Measurements from ENCODE around the gene BCL2L13. TPM values are rescaled to one million over a fixed set of nuclear protein-coding genes. Genes with fewer than 3 reads are reported as not detected.
"Not testable (repeated sequence)": the region's sequence is repeated elsewhere in the genome, so short reads cannot be mapped to it uniquely, and the experiment has no call there.

The BCL2L13 gene
- total and polyA plus RNA-seq, 10 donors = 13.4 to 53.5 (median 35.9) TPM

DNA sequence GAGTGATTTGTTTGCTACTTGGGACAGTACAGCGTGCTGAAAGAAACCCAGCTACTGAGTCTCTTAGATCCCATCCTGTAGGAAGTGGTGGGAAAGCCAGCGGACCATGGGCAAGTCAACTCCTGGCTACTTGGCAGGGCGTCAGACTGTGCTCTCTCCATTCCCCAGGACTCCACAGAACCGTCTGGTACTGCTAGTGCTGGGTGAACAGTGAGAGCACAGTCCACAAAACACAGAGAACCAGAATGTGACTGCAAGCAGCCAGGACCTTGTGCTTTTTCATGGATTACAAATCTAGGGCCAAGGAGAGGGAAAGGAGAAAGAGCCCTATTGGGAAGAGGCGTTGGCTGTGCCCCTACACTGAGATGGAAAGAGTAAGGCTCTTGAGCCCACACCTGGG, 125.5 kb downstream of the BCL2L13 start:
- Histone ChIP-seq H3K36me3 (peaks cover 0 to 5% (median 0%) of the 10 kb centered on the region in 6 donors), H3K27me3 (replicated peaks in 1 of 7) (no peaks in the 10 kb centered on the region), H3K4me1 (peaks cover 0 to 96% (median 33%) of the 10 kb centered on the region in 6 donors), H3K9me3 (no peaks in the 10 kb centered on the region), H3K4me3 (no peak overlapping the region), H3K27ac (no peak overlapping the region)
- WGBS, 5 donors = 69 to 86% (median 84%) methylated on average over 5 of the region's 5 CpGs
- TF ChIP-seq, protein P1, sequence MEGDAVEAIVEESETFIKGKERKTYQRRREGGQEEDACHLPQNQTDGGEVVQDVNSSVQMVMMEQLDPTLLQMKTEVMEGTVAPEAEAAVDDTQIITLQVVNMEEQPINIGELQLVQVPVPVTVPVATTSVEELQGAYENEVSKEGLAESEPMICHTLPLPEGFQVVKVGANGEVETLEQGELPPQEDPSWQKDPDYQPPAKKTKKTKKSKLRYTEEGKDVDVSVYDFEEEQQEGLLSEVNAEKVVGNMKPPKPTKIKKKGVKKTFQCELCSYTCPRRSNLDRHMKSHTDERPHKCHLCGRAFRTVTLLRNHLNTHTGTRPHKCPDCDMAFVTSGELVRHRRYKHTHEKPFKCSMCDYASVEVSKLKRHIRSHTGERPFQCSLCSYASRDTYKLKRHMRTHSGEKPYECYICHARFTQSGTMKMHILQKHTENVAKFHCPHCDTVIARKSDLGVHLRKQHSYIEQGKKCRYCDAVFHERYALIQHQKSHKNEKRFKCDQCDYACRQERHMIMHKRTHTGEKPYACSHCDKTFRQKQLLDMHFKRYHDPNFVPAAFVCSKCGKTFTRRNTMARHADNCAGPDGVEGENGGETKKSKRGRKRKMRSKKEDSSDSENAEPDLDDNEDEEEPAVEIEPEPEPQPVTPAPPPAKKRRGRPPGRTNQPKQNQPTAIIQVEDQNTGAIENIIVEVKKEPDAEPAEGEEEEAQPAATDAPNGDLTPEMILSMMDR (IDR thresholded peaks at IDR 0.05 in 8 of 11, conservative IDR thresholded peaks at IDR 0.05 in 3 of 11) = no peak
- TF ChIP-seq POLR2AphosphoS5 (IDR thresholded peaks at IDR 0.05) (no peak), POLR2A (IDR thresholded peaks at IDR 0.05) (no peak)
- intact Hi-C loops (cut with DNase I; ENCODE audit: low total_unique reads) = no loop called here
- DNase-seq = no peak

DNA sequence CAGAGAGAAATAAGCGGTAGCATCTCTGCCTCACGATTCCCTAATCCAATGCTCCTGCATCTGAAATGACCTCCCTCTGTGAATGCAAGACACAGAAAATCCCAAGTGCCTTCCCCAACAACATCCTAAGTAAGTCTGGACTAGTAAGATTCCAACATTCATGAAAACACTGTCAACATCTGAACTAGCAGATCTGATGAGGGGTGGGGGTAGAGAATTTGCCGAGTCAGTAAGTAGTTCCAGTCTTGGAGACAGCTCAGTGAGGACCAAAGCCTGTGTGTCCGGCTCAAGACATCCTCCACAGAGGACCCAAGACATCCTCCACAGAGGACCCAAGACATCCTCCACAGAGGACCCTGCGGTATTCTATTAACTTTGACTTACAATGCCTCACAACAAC, 126.3 kb downstream of the BCL2L13 start:
- H3K36me3 ChIP-seq; intact Hi-C loops (cut with DNase I; ENCODE audit: low total_unique reads); DNase-seq; H3K4me3 ChIP-seq; H3K9me3 ChIP-seq; H3K27me3 ChIP-seq (replicated peaks in 1 of 7); H3K27ac ChIP-seq: not testable (repeated sequence)
- peaks cover 0 to 96% (median 38%) of the 10 kb centered on the region in 6 donors for H3K4me1 ChIP-seq
- 87 to 93% (median 90%) methylated on average over 5 of the region's 5 CpGs for WGBS, 5 donors

DNA sequence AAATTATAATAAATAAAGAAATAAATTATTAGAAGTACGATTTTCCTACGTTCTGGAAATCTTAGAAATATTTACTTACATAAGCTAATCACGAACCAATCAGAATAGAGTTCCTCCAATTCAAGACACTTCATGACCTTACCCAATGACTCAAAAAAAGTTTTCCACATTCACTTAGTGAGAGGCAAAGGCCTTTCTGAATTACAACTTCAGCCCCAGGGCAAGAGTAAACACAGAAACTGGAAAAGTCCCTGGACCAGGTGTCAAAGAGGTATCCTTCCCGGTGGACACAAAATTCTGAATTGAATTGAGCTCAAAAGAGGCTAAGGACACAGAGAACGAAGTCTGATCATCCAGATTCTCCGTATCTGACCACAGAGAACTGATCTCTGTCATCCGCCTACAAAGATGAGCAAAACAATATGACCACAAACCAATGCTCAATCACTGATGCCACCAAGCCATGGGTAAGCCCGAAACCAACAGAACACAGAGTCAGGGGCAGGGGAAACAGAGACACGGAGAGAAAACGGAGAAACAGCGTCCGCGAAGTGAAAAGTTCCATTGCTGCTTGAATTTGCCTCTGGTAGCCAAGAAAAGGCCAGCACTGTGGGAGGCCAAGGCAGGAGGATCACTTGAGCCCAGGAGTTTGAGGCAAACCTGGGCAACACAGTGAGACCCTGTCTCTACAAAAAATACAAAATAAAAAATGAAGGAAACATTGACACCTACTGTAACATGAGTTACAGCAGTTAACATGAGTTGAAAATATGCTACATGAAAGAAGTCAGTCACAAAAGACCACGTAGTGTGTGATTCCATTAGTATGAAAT, 128.9 kb downstream of the BCL2L13 start:
- 70 to 79% (median 71%) methylated on average over 14 of the region's 14 CpGs for WGBS, 5 donors

DNA sequence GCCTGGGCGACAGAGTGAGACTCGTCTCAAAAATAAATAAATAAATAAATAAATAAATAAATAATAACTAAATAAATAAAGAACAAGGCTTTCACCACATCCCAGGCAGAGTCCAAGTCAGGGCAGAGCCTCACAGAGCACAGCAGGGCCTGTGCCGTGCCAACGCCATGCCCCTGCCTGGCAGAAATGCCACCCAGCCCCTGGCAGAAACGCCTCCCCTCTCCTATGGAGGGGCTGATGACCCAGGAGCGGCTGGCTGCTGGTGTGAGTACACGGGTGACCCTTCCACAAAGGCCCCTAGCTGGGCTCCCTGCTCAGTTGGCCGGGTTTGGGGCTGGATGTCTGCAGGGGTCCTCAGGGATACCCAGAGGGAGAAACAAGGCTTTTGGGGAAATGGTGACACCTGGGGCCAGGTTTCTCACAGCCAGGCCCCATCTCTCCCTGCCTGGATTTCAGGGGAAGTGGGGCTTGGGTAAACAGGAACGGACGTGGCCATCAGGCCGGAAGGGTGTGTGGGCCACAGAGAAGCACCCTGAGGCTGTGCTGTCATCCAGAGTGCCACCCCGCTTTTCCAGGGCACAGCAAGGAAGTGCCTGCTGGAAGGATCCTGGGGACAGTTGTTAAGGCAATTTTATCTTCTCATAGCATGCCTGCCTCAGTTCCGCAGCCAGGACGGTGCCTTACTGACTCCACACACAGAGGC, 130.6 kb downstream of the BCL2L13 start:
- Histone ChIP-seq H3K27ac (peak overlapping the region in 7 of 8 donors; percentile 35 to 98 (median 93)), H3K27me3 (replicated peaks in 1 of 7) (no peaks in the 10 kb centered on the region), H3K9me3 (no peaks in the 10 kb centered on the region), H3K36me3 (peaks cover 0 to 5% (median 0%) of the 10 kb centered on the region in 6 donors), H3K4me1 (peaks cover 28 to 98% (median 66%) of the 10 kb centered on the region in 6 donors), H3K4me3 (peak overlapping the region in 1 of 8 donors; percentile 95)
- DNase-seq = peak; percentile 85
- TF ChIP-seq POLR2A (IDR thresholded peaks at IDR 0.05) (no peak), POLR2AphosphoS5 (IDR thresholded peaks at IDR 0.05) (peak; percentile 22 to 33 (median 24))
- TF ChIP-seq, protein P1 (IDR thresholded peaks at IDR 0.05 in 8 of 11, conservative IDR thresholded peaks at IDR 0.05 in 3 of 11) = no peak
- 70 to 85% (median 77%) methylated on average over 12 to 14 of the region's 14 CpGs for WGBS, 5 donors
- intact Hi-C loops (cut with DNase I; ENCODE audit: low total_unique reads) = no loop called here

More for the DNA sequence above, 128.9 kb downstream of the BCL2L13 start:
- Histone ChIP-seq H3K27me3 (replicated peaks in 1 of 7) (no peaks in the 10 kb centered on the region), H3K36me3 (peaks cover 0 to 5% (median 0%) of the 10 kb centered on the region in 6 donors), H3K9me3 (no peaks in the 10 kb centered on the region), H3K4me1 (peaks cover 15 to 99% (median 54%) of the 10 kb centered on the region in 6 donors), H3K27ac (peak overlapping the region in 4 of 8 donors; percentile 5 to 98 (median 63)), H3K4me3 (peak overlapping the region in 1 of 8 donors; percentile 0)
- DNase-seq = no peak
- intact Hi-C loops (cut with DNase I; ENCODE audit: low total_unique reads) = no loop called here
- TF ChIP-seq, protein P1 (IDR thresholded peaks at IDR 0.05 in 8 of 11, conservative IDR thresholded peaks at IDR 0.05 in 3 of 11) = no peak
- TF ChIP-seq POLR2A (IDR thresholded peaks at IDR 0.05) (no peak), POLR2AphosphoS5 (IDR thresholded peaks at IDR 0.05) (no peak)

Data from spleen (tissue), 11 donors.